Measurements from ENCODE around the gene HEXIM2. TPM values are rescaled to one million over a fixed set of nuclear protein-coding genes. Genes with fewer than 3 reads are reported as not detected.

Gene HEXIM2
- total and polyA plus RNA-seq, 2 of the 13 experiments (the other 11 are each of a cell fraction or from before 2014, with no cell fraction given), result 27.1 to 32.4 TPM

GRCh38 chr17:45118691-45119090, 43.0 kb upstream of the HEXIM2 start (continued):
- TF ChIP-seq ZNF318 (CRISPR knock-in tag; IDR thresholded peaks at IDR 0.05), result no peak

GRCh38 chr17:45119964-45120363, 41.7 kb upstream of the HEXIM2 start:
- no peaks in the 10 kb centered on the region for H3K27me3 ChIP-seq (ENCODE audit: control insufficient read depth in 1 of 2, insufficient read depth in 2 of 2, low read length in 2 of 2)
- POLR2A ChIA-PET, result interaction anchor here (0.7 kb wide), 1 partner anchor 28 kb away, joined by 4 read pairs; the partner anchor contains the start of gene HEXIM1
- no peaks in the 10 kb centered on the region for H3K79me2 ChIP-seq (ENCODE audit: insufficient read depth, low read length)
- H2AFZ ChIP-seq (ENCODE audit: low read length), result no peak overlapping the region
- CTCF ChIA-PET (ENCODE audit: low intra/inter-chr PET ratio, low total read pairs), result no interaction called here
- ATAC-seq, result no peak
- no peak overlapping the region for H3K4me2 ChIP-seq (ENCODE audit: low read depth, low read length)
- WGBS (ENCODE audit: low lambda C conversion rate), result 94% methylated on average over 8 of the region's 8 CpGs
- intact Hi-C loops (cut with micrococcal nuclease; ENCODE audit: unreplicated experiment), result no loop called here
- no peak for FAIRE-seq
- H3K9ac ChIP-seq (ENCODE audit: insufficient read depth, low read depth, low read length), result no peak overlapping the region
- H3K4me3 ChIP-seq (replicated peaks in 1 of 3; ENCODE audit: insufficient read depth in 1 of 3, low read depth in 2 of 3, low read length in 3 of 3), result no peak overlapping the region
- BruUV-seq (replicated peaks), result no TSS peak
- in situ Hi-C loops (cut with HindIII; ENCODE audit: extremely low pct_ligation_motif_present, low pct_unique_long_range_greater_than_20kb), result no loop called here
- no peaks in the 10 kb centered on the region for H3K9me3 ChIP-seq (ENCODE audit: low read length)
- H3K4me1 ChIP-seq (ENCODE audit: insufficient read depth, low read length), result peaks cover 39% of the 10 kb centered on the region
- peaks cover 0 to 4% of the 10 kb centered on the region in 2 experiments; a peak in 1 of 5 replicates for H3K36me3 ChIP-seq (replicated peaks in 1 of 2; ENCODE audit: control insufficient read depth in 1 of 2, insufficient read depth in 2 of 2, low read length in 2 of 2)
- H4K20me1 ChIP-seq (ENCODE audit: insufficient read depth, low read length), result no peaks in the 10 kb centered on the region
- no peak for DNase-seq (ENCODE audit: low spot score)
- H3K27ac ChIP-seq (ENCODE audit: extremely low read length, insufficient read depth, low read length), result no peak overlapping the region
- TF ChIP-seq MTF2 (CRISPR knock-in tag; IDR thresholded peaks at IDR 0.05; ENCODE audit: borderline replicate concordance), result no peak
- TF ChIP-seq SMC3 (IDR thresholded peaks at IDR 0.05; ENCODE audit: low read length), result no peak
- no peak for TF ChIP-seq ZBTB42 (CRISPR knock-in tag; IDR thresholded peaks at IDR 0.05)
- TF ChIP-seq SATB2 (CRISPR knock-in tag; IDR thresholded peaks at IDR 0.05), result no peak
- TF ChIP-seq ZNF792 (CRISPR knock-in tag; IDR thresholded peaks at IDR 0.05), result no peak
- TF ChIP-seq ZNF292 (CRISPR knock-in tag; IDR thresholded peaks at IDR 0.05; ENCODE audit: borderline replicate concordance, low read depth), result no peak
- TF ChIP-seq GATA4 (IDR thresholded peaks at IDR 0.05; ENCODE audit: borderline replicate concordance, low read depth), result no peak
- no peak for TF ChIP-seq ZNF615 (CRISPR knock-in tag; IDR thresholded peaks at IDR 0.05; ENCODE audit: borderline replicate concordance)
- TF ChIP-seq HES4 (CRISPR knock-in tag; IDR thresholded peaks at IDR 0.05; ENCODE audit: borderline replicate concordance), result no peak
- TF ChIP-seq GABPB1 (CRISPR knock-in tag; IDR thresholded peaks at IDR 0.05), result no peak
- TF ChIP-seq ZNF639 (CRISPR knock-in tag; conservative IDR thresholded peaks at IDR 0.05), result no peak
- no peak for TF ChIP-seq E2F2 (CRISPR knock-in tag; IDR thresholded peaks at IDR 0.05; ENCODE audit: borderline replicate concordance)
